ENCODE results near the gene TTBK2. TPM values are rescaled to one million over a fixed set of nuclear protein-coding genes. Genes with fewer than 3 reads are reported as not detected.

TTBK2 gene
- 13.0 TPM for total RNA-seq (2013)
- polyA plus RNA-seq = 1 to 10 TPM; 3.7 to 9.0 (median 5.7) TPM
- 7.9 and 8.2 TPM in 2 replicates for polyA minus RNA-seq
- total RNA-seq = 11.0 to 59.3 (median 48.5) reads per million in 11 experiments

- Histone ChIP-seq H3K27ac (ENCODE audit: low read depth in 1 of 2, low read length in 2 of 2) (peak within 1 kb of the TSS; percentile 74 to 85), H3K9ac (ENCODE audit: insufficient read depth, low read length, poor library complexity, severe bottlenecking) (peak within 1 kb of the TSS; percentile 80), H3K4me2 (replicated peaks; ENCODE audit: extremely low read depth, low read length, poor library complexity, severe bottlenecking) (peak within 1 kb of the TSS; percentile 99), H3K79me2 (ENCODE audit: insufficient read depth, low read length) (peaks cover 45% of the 10 kb centered on the region), H3K27me3 (ENCODE audit: control insufficient read depth in 2 of 2, insufficient read depth in 2 of 2, low read length in 2 of 2) (no peaks in the 10 kb centered on the region), H3K9me3 (replicated peaks in 1 of 2; ENCODE audit: control insufficient read depth in 1 of 2, insufficient read depth in 1 of 2, low read length in 2 of 2) (no peaks in the 10 kb centered on the region), H3K36me3 (replicated peaks in 1 of 2; ENCODE audit: control insufficient read depth in 1 of 2, insufficient read depth in 2 of 2, low read length in 2 of 2) (no peaks in the 10 kb centered on the region), H3K4me1 (ENCODE audit: control insufficient read depth in 1 of 2, insufficient read depth in 2 of 2, low read length in 2 of 2) (peaks cover 27 to 48% of the 10 kb centered on the region in 2 donors), H4K20me1 (ENCODE audit: insufficient read depth, low read length) (no peaks in the 10 kb centered on the region), H3K4me3 (replicated peaks in 1 of 3; ENCODE audit: low read depth in 2 of 3, low read length in 3 of 3) (peak within 1 kb of the TSS; percentile 69 to 88 (median 81)), H2AFZ (ENCODE audit: insufficient read depth, low read depth, low read length, poor library complexity, severe bottlenecking) (peak within 1 kb of the TSS; percentile 88)
- DNase-seq = peak; percentile 96 to 98 (median 97)
- peak within 1 kb of the TSS; percentile 96 to 98 for H3K4me3 Mint-ChIP-seq
- peak within 1 kb of the TSS; percentile 81 to 96 (median 92) for H3K27ac Mint-ChIP-seq
- H3K27me3 Mint-ChIP-seq (ENCODE audit: low read depth in 3 of 3) = peaks cover 2 to 7% (median 3%) of the 10 kb centered on the region in 3 donors
- no peaks in the 10 kb centered on the region for H3K36me3 Mint-ChIP-seq
- no peak for TF ChIP-seq CTCF (IDR thresholded peaks at IDR 0.05)
- WGBS (ENCODE audit: insufficient coverage) = under 1% methylated on average over 67 of the region's 72 CpGs
- no peaks in the 10 kb centered on the region for H3K9me3 Mint-ChIP-seq
- intact Hi-C loops (cut with micrococcal nuclease) = loop anchor here (5.0 to 10.0 kb wide), 4 partner anchors 183 to 428 kb away; partner anchors contain the start of genes CDAN1 (in 2 of the 2), ZNF106 (in 2 of the 2) and SNAP23 (in 1 of the 2)
- peaks cover 40% of the 10 kb centered on the region for H3K4me1 Mint-ChIP-seq
These were observed at the start of gene TTBK2 for GRCh38 chr15:42920519-42921341. Gene TTBK2 (minus strand): TSS chr15:42920778. CDS start chr15:42878617, 42,161 bp downstream.

GRCh38 chr15:42964476-42964875, 43.9 kb upstream of the TTBK2 start:
- 95% methylated on average over 4 of the region's 5 CpGs for WGBS (ENCODE audit: insufficient coverage)
- peaks cover 64 to 85% of the 10 kb centered on the region in 2 donors for H3K36me3 Mint-ChIP-seq
- intact Hi-C loops (cut with micrococcal nuclease) = no loop called here

More at GRCh38 chr15:42964476-42964875, 43.9 kb upstream of the TTBK2 start:
- DNase-seq = no peak
- no peaks in the 10 kb centered on the region for H3K4me1 Mint-ChIP-seq
- no peak overlapping the region for H2AFZ ChIP-seq (ENCODE audit: insufficient read depth, low read depth, low read length, poor library complexity, severe bottlenecking)
- TF ChIP-seq CTCF (IDR thresholded peaks at IDR 0.05) = no peak
- no peak overlapping the region for H3K27ac Mint-ChIP-seq
- no peaks in the 10 kb centered on the region for H3K27me3 Mint-ChIP-seq (ENCODE audit: low read depth in 3 of 3)
- no peaks in the 10 kb centered on the region for H4K20me1 ChIP-seq (ENCODE audit: insufficient read depth, low read length)
- H3K27me3 ChIP-seq (ENCODE audit: control insufficient read depth in 2 of 2, insufficient read depth in 2 of 2, low read length in 2 of 2) = no peaks in the 10 kb centered on the region
- peaks cover 53 to 85% of the 10 kb centered on the region in 2 donors for H3K36me3 ChIP-seq (replicated peaks in 1 of 2; ENCODE audit: control insufficient read depth in 1 of 2, insufficient read depth in 2 of 2, low read length in 2 of 2)
- H3K4me3 ChIP-seq (replicated peaks in 1 of 3; ENCODE audit: low read depth in 2 of 3, low read length in 3 of 3) = no peak overlapping the region
- H3K4me3 Mint-ChIP-seq = no peak overlapping the region
- no peak overlapping the region for H3K27ac ChIP-seq (ENCODE audit: low read depth in 1 of 2, low read length in 2 of 2)
- no peak overlapping the region for H3K9ac ChIP-seq (ENCODE audit: insufficient read depth, low read length, poor library complexity, severe bottlenecking)
- H3K9me3 ChIP-seq (replicated peaks in 1 of 2; ENCODE audit: control insufficient read depth in 1 of 2, insufficient read depth in 1 of 2, low read length in 2 of 2) = no peaks in the 10 kb centered on the region
- H3K79me2 ChIP-seq (ENCODE audit: insufficient read depth, low read length) = no peaks in the 10 kb centered on the region
- H3K9me3 Mint-ChIP-seq = no peaks in the 10 kb centered on the region
- no peaks in the 10 kb centered on the region for H3K4me1 ChIP-seq (ENCODE audit: control insufficient read depth in 1 of 2, insufficient read depth in 2 of 2, low read length in 2 of 2)
- H3K4me2 ChIP-seq (replicated peaks; ENCODE audit: extremely low read depth, low read length, poor library complexity, severe bottlenecking) = no peak overlapping the region
